HG03342 (cell line): ENCODE data around the gene DCAF15.

Experiments
- ATAC-seq: cut with Tn5 transposase; IDR thresholded peaks from one replicate; pipeline ENCODE4 v1.9.1; 2021; ENCODE audit warnings: mild to moderate bottlenecking, moderate library complexity; ENCODE audit not compliant: unreplicated experiment

DCAF15 gene

GRCh38 chr19:13929956-13930355, 22.4 kb upstream of the DCAF15 start:
- ATAC-seq, result no peak

GRCh38 chr19:13930402-13930801, 21.9 kb upstream of the DCAF15 start:
- no peak for ATAC-seq

GRCh38 chr19:13931391-13932148, 20.7 kb upstream of the DCAF15 start:
- ATAC-seq, result no peak

DNA sequence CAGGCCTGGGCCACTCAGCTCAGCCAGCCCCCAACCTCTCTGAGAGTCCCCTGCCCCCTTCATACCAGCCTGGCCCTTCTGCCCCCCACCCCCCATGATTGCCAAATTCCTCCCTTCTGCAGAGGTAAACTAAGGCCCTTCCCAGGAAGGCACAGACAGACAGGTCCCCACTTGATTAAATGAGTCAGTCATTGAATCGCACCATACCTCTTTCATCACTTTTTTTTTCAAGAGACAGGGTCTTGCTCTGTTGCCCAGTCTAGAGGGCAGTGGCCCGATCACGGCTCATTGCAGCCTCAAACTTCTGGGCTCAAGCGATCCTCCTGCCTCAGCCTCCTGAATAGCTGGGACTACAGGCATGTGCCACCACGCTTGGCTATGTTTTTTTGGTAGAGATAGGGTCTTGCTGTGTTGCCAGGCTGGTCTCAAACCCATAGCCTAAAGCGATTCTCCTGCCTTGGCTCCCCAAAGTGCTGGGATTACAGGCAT, 20.1 kb upstream of the DCAF15 start:
- ATAC-seq, result no peak

GRCh38 chr19:13932911-13933393, 19.4 kb upstream of the DCAF15 start:
- no peak for ATAC-seq

DNA sequence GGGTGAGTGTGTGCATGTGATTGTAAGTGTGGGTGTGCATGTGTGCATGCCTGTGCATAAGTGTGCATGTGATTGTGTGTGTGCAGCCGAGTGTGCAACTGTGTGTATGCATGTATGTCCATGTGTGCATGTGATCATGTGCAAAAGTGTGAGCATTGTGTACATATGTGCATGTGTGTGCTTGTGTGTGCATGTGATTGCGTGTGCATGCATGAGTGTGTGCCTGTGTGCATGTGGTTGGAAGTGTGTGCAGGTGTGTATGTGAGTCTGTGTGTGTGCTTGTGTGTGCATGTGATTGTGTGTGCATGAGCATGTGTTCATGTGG, 17.6 kb upstream of the DCAF15 start:
- ATAC-seq, result no peak

- ATAC-seq, result no peak
These were observed 16.4 kb upstream of the DCAF15 start for GRCh38 chr19:13935765-13936510.

DNA sequence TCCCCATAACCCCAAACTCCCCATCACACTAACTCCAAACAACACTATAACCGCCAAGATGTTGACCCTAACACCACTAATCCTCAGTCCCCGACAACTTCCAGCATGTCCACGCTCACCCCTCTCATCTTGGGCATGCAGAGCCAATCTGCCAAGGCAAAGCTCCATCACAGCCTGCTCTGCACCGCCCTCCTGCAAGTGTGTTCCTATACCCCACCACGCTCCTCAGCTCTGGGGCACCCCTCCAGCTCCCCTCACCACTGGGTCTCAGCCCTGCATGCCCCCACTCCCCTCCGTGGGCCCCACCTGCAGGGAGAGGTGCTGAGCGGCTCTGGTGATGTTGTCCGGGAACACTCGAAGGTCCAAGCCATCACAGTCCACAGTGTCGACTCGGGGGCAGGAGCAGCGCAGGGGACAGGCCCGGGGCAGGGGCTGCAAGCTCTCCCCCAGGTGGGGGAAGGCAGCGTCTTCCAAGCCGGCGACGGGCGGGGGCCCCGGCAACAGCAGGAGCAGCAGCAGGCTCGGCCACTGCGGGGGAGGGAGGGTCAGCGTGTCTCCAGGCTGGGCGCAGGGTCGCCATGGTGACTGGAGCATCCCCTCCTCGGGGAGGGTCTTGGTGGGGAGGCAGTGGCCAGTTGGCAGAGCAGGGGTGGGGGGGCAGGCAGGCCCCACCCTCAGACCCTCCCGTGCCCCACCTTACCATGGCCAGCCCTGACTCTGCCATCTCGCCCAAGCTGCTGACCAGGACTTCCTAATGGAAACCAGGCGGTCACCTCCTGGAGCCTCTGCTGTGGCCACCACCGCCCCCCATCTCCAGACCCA, 14.6 kb upstream of the DCAF15 start:
- ATAC-seq, result no peak

DNA sequence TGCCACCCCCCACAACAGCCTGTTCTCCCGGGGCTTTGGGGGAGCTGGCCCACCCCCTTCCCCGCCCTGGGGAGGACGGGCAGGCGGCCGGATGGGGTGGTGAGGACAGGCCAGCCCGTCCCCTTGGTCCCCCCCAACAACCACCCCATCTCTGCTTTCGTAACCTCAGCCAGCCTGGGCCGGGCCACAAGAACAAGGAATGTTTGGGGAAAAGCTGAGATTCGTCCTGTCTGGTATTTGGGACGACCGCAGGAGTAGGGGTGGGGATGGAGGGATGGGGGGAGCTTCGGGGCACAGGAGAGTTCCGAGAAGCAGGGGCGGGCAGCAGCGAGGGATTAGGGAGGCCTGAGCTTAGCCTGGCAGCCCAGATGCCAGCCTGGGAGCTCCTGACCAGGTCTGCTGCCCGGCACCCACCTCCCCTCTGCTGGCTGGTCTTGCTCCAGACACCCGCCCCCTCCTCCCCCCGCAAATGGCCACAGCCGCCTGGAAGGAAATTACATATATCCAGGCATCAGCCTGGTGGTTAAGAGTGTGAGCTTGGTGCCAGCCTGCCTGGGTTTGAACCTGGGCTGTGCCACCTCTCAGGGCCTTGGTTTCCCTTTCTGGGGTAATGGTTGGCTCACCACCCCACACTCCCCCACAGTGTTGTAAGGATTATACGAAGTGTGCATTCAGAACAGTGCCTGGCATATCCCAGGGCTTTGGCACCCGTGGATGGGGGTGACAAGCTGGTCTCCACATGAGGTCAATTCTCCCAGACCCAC, 13.8 kb upstream of the DCAF15 start, which contains the start of gene PODNL1:
Gene PODNL1 (minus strand): TSS at position 117 of the 764 bp plus-strand sequence. CDS start 236 bp downstream, outside the sequence.
- no peak for ATAC-seq

DNA sequence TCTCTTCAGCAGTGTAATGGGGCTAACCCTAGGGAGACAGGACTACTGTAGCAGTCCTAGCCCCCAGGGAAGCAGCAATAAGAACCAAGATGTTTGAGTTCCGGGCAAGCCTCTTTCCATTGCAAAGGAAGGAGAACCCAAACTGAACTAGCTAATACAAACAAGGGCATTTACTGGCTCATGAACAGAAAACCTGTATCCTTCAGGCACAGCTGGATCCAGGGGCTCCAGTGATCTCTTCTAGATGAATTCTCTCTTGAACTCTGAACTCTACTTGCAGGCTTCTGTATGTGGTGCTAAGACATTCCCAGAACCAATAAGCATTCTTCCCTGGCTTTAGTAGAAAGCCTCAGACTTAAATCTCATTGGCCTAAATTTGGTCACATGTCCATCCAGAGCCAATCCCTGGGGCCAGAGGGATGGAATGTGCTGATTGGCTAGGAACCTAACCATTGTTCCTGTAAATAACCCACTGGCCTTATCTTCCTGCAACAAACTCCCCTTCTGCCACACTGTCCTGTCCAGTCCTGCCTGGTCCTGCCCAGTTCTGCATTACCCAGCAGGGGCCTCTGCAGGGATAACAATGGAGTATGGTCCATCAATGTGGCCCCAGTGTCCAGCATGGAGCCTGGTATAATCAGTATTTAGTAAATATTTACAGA, 10.2 kb upstream of the DCAF15 start:
- no peak for ATAC-seq

DNA sequence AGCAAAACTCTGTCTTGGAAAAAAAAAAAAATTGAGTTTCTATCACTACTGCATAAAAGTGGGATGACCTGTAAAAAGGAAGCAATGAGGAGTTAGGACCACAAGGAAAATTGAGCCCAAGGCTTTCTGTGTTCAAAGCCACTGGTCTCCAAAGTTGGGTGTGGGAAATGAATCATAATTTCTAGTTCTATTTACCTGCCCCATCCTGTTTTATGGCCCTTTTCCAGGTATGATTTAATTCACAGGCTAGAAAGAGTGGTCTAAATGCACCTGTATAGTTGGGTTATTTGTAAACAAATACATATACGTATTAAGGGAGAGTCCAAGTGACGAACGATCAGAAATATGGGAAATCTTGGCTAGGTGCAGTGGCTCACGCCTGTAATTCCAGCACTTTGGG, 5.9 kb upstream of the DCAF15 start:
- no peak for ATAC-seq

- no peak for ATAC-seq
These were observed 1.3 kb upstream of the DCAF15 start for GRCh38 chr19:13951043-13951442.

- ATAC-seq, result no peak
These were observed 533 bp upstream of the DCAF15 start for GRCh38 chr19:13951799-13952153.

GRCh38 chr19:13952931-13953531, 722 bp downstream of the DCAF15 start:
- ATAC-seq, result no peak

DNA sequence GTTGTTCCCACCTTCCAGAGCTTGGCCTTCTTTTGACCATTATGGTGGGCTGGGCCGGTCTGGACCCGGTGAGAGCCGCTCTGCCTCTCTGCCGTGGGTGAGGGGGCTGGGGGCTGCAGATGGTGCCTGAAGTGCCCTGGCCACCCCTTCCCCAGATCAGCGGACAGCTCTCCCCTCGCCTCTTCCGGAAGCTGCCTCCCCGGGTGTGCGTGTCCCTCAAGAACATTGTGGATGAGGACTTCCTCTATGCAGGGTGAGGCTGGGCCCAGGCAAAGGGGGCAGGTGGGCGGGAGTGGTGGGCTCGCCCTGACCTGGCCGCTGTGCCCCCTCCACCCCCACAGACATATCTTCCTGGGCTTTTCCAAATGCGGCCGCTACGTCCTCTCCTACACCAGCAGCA, 1.9 kb downstream of the DCAF15 start:
- no peak for ATAC-seq

DNA sequence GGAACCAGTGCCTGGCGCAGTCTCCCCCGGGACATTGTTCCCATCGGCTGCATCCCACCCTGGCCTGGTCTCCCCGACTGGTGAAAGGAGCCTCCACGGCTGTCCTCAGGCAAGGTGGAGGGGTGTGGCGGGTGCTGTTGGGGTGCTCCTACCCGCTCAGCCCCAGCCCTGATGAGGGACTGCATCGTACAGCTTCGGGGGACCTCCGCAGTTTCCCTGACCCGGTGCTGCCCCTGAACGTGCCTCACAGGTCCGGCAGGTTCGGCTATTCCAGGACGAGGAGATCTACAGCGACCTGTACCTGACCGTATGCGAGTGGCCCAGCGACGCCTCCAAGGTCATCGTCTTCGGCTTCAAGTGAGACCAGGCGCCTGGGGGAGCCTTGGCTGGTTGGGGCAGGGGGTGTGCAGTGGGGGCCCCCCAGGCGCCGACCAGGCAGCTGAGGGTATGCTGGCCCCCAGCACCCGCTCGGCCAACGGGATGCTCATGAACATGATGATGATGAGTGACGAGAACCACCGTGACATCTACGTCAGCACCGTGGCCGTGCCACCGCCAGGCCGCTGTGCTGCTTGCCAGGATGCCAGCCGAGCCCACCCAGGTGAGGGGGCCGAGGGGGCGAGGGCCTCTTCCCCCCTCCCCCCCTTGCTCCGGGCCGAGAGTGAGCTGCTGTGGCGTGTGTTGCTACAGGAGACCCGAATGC, 3.5 kb downstream of the DCAF15 start:
- ATAC-seq, result no peak

- ATAC-seq, result no peak
These were observed 4.0 kb downstream of the DCAF15 start for GRCh38 chr19:13956365-13956744.

DNA sequence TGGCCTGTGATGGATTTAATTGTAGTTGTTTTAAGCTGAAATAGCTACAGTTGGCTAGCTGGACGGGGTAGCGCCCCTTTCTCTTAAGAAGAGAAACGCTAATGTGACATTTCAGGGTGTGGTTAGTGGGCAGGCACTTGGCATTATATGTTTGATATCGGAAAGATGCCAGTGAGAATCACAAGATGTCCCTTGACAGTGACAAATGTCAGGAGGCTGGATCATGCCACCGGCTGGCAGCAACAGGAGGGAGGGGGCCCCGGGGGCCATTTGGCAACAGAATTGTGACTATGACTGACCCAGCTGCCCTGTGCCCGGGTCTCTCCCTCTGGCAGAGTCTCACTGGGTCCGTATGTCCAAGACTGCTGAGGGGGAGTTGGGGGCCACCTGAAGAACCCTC, 4.7 kb downstream of the DCAF15 start:
- no peak for ATAC-seq

- no peak for ATAC-seq
These were observed 5.7 kb downstream of the DCAF15 start for GRCh38 chr19:13958043-13958442.
